ENCODE measurements around the gene PREX1.

PREX1 gene

GRCh38 chr20:48680650-48681049 is 147.1 kb downstream of the PREX1 start:
- no peak for DNase-seq (ENCODE audit: low spot score)

- DNase-seq (ENCODE audit: low spot score), result no peak
These were observed 148.2 kb downstream of the PREX1 start for GRCh38 chr20:48679599-48679998.

GRCh38 chr20:48679011-48679410 is 148.8 kb downstream of the PREX1 start:
- DNase-seq (ENCODE audit: low spot score), result no peak

GRCh38 chr20:48678421-48678820 is 149.4 kb downstream of the PREX1 start:
- no peak for DNase-seq (ENCODE audit: low spot score)

GRCh38 chr20:48676795-48677460 is 150.9 kb downstream of the PREX1 start:
- DNase-seq (ENCODE audit: low spot score), result no peak

GRCh38 chr20:48676125-48676524 is 151.7 kb downstream of the PREX1 start:
- no peak for DNase-seq (ENCODE audit: low spot score)

- DNase-seq (ENCODE audit: low spot score), result no peak
These were observed 153.3 kb downstream of the PREX1 start for GRCh38 chr20:48674461-48674860.

GRCh38 chr20:48673507-48673906 is 154.3 kb downstream of the PREX1 start:
- DNase-seq (ENCODE audit: low spot score), result no peak

GRCh38 chr20:48672324-48672723 is 155.5 kb downstream of the PREX1 start:
- DNase-seq (ENCODE audit: low spot score), result no peak

- DNase-seq (ENCODE audit: low spot score), result no peak
These were observed 156.7 kb downstream of the PREX1 start for GRCh38 chr20:48671141-48671540.

- no peak for DNase-seq (ENCODE audit: low spot score)
These were observed 157.7 kb downstream of the PREX1 start for GRCh38 chr20:48669946-48670605.

GRCh38 chr20:48668451-48668946 is 159.3 kb downstream of the PREX1 start:
- peak; percentile 82 for DNase-seq (ENCODE audit: low spot score)

- no peak for DNase-seq (ENCODE audit: low spot score)
These were observed 159.8 kb downstream of the PREX1 start for GRCh38 chr20:48667889-48668413.

GRCh38 chr20:48667481-48667880 is 160.3 kb downstream of the PREX1 start:
- DNase-seq (ENCODE audit: low spot score), result no peak

- DNase-seq (ENCODE audit: low spot score), result no peak
These were observed 162.0 kb downstream of the PREX1 start for GRCh38 chr20:48665785-48666184.

- no peak for DNase-seq (ENCODE audit: low spot score)
These were observed 165.1 kb downstream of the PREX1 start for GRCh38 chr20:48662711-48663110.

GRCh38 chr20:48661575-48662455 is 166.0 kb downstream of the PREX1 start:
- DNase-seq (ENCODE audit: low spot score), result no peak

GRCh38 chr20:48660788-48661187 is 167.0 kb downstream of the PREX1 start:
- no peak for DNase-seq (ENCODE audit: low spot score)

GRCh38 chr20:48659858-48660257 is 167.9 kb downstream of the PREX1 start:
- peak; percentile 42 for DNase-seq (ENCODE audit: low spot score)

GRCh38 chr20:48658505-48658904 is 169.3 kb downstream of the PREX1 start:
- no peak for DNase-seq (ENCODE audit: low spot score)

GRCh38 chr20:48658198-48658476 is 169.7 kb downstream of the PREX1 start:
- no peak for DNase-seq (ENCODE audit: low spot score)

- DNase-seq (ENCODE audit: low spot score), result peak; percentile 94
These were observed 170.2 kb downstream of the PREX1 start for GRCh38 chr20:48657426-48658197.
